ENCODE results near the gene LYPLA2. TPM values are rescaled to one million over a fixed set of nuclear protein-coding genes. Genes with fewer than 3 reads are reported as not detected.

LYPLA2 gene
- 10 to 100 TPM; 71.0 to 72.3 TPM for total RNA-seq

DNA sequence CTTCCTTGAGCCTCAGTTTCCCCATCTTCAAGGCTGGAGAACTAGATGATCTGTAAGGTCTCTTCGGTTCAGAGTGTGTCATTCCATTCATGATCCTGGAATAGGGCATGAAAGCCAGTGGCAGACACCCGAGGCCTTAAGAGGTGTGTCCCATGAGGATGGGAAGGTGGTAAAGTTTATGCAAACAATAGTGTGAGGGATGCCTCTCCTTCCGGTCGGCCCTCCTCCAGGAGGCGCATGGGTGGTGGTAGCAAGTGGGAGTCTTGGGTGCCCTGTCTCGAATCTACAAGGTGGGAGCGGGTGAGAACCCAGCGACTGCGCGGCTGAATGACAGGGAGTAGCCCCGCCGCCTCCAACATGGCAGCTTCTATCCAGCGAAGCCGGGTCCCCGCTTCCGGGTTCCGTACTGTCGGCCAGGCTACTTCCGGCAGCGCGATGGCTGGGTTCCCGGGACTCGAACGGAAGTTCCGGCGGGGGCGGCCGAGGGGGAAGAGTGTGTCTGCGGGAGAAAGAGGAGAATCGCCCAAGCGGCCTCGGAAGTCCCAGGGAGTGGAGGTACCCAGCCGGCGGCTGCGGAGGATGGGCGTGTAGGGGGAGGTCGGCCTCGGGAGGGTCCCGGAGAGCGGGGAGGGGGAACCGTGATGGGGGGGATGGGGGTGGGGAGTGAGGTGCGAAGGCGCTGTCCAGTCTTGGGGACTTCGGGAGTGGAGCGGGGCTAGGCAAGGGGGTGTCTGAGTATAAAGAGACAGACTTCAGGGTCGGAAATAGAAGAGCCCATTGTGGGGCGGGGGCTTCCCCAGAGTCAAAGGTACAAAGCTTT lies at the start of gene LYPLA2:
Gene LYPLA2, plus strand, starts transcription at position 450 of the 820 bp plus-strand sequence. CDS start 1,538 bp downstream, outside the sequence.

GRCh38 chr1:23743287-23744152 lies 47.4 kb upstream of the LYPLA2 start, which contains the start of gene ELOA:
Gene ELOA, plus strand, starts transcription at chr1:23743471. Its CDS starts 33 bp downstream, at chr1:23743504.

DNA sequence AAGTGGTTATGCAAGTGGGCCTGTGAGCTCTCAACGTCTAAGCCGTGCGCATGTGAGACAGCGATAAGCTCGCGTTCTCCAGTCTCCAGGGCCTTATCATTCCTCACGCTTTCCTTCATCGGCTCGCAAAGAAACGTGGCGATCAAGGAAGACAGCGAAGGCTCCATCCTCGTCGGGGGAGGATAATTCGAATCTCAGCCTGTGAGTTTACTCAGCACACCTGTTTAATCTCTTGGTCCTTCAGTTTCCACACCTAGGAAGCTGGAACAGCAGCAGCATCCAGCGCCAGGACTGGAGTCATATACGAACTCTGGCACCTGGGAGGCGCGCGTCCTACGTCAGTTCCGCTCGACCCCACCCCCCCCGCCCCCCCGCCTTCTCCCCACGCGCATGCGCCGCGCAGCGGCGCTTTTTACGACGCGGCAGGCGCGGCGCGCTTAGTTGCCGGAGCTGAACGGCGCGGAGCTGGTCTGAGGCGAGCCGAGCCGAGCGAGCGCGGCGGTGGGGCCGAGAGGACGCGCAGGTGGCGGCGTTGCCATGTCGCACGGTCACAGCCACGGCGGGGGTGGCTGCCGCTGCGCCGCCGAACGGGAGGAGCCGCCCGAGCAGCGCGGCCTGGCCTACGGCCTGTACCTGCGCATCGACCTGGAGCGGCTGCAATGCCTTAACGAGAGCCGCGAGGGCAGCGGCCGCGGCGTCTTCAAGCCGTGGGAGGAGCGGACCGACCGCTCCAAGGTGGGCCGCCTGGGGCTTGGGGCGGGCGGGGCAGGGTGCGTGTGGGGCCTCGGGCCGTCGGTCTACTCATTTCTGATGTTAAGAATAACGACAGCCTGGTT lies 12.7 kb upstream of the LYPLA2 start, which contains the start of gene PITHD1:
Gene PITHD1, plus strand, starts transcription at position 440 of the 836 bp plus-strand sequence. Its CDS starts 98 bp downstream, at position 538.

DNA sequence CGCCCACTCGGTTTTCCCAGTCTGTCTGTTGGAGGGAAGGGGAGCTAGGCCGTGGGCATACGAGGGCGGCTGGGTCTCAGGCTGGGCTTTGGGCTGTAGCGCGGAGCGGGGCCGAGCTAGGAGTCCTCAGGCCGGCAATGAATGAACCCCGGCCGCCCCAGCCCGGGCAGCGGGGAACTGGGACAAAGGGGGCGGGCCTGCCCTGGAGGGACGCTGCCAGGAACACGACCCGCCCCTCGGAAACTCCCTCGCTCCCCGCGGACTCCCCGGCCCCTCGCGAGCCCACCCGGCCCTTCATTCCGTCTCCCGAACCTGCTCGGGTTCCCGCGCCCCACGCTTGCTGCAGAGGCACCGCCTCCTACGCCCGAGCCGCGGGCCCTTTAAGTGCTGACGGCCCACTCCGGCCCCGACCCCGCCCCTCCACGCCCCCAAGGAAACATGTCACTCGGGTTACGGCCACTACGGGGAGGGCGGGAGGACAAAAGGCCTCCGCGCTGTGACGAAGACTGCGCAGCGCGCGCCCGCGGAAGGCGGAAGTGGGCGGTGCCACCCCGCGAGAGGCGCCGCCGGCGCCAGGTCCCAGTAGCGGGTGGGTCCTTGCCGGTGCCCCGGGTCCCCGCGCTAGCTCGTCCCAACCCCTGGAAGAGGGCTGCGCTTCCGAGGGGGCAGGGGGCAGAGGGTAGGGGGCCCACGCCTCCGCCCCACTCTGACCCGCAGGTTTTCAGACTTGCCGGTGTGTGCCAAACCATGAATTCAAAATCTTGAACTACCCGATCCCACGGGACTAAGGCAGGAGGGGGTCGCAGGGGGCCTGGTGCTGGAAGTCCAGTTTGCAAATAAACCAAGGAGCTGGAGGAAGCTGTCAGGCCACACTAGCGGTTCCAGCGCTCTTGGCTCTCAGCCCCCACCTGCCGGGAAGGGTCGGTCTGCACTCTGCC lies 9.7 kb downstream of the LYPLA2 start, which contains the start of gene GALE:
Gene GALE, minus strand, starts transcription at position 355 of the 938 bp plus-strand sequence. CDS start 1,747 bp downstream, outside the sequence.

GRCh38 chr1:23825076-23825761 lies 34.3 kb downstream of the LYPLA2 start, which contains the start of gene HMGCL:
Gene HMGCL, minus strand, starts transcription at chr1:23825429. Its CDS starts 14 bp downstream, at chr1:23825415.

Other genes starting within 250 kb of the LYPLA2 start
- gene ID3, start 231.6 kb upstream of the LYPLA2 start, total RNA-seq: 10 to 100 TPM; 32.0 TPM
- 1,000 to 10,000 TPM; 1,629 to 1,768 TPM for gene RPL11, start 99.3 kb upstream of the LYPLA2 start, total RNA-seq
- gene ELOA, start 47.7 kb upstream of the LYPLA2 start, total RNA-seq: 10 to 100 TPM; 26.8 to 29.0 TPM
- 10 to 100 TPM; 46.5 to 46.9 TPM for gene PITHD1, start 12.7 kb upstream of the LYPLA2 start, total RNA-seq
- 10 to 100 TPM; 13.6 to 18.7 TPM for gene GALE, start 9.6 kb downstream of the LYPLA2 start, total RNA-seq
- 10 to 100 TPM; 30.0 to 31.5 TPM for gene HMGCL, start 34.3 kb downstream of the LYPLA2 start, total RNA-seq
- gene FUCA1, start 77.1 kb downstream of the LYPLA2 start, total RNA-seq: 1 to 10 TPM; 6.8 to 7.0 TPM
- under 1 TPM; 0.28 to 0.29 TPM for gene CNR2, start 122.2 kb downstream of the LYPLA2 start, total RNA-seq
- 100 to 1,000 TPM; 132 to 145 TPM for gene PNRC2, start 168.7 kb downstream of the LYPLA2 start, total RNA-seq
- gene SRSF10, start 189.2 kb downstream of the LYPLA2 start, total RNA-seq: 100 to 1,000 TPM; 186 to 190 TPM

All from activated naive CD4-positive, alpha-beta T cell treated with anti-CD3 and anti-CD28 coated beads, Interleukin-2, amount 10 ng/mL, durations not matched to agents 5 hours and 36 hours (primary cell).